GM21825 (cell line): Measurements from ENCODE around the gene STAG3.
"Not testable (repeated sequence)": the region's sequence is repeated elsewhere in the genome, so short reads cannot be mapped to it uniquely, and the experiment has no call there.

Source experiments
- ATAC-seq: cut with Tn5 transposase; IDR thresholded peaks from one replicate; pipeline ENCODE4 v1.9.1; 2021; ENCODE audit warnings: mild to moderate bottlenecking, moderate library complexity; ENCODE audit not compliant: unreplicated experiment

The STAG3 gene

DNA sequence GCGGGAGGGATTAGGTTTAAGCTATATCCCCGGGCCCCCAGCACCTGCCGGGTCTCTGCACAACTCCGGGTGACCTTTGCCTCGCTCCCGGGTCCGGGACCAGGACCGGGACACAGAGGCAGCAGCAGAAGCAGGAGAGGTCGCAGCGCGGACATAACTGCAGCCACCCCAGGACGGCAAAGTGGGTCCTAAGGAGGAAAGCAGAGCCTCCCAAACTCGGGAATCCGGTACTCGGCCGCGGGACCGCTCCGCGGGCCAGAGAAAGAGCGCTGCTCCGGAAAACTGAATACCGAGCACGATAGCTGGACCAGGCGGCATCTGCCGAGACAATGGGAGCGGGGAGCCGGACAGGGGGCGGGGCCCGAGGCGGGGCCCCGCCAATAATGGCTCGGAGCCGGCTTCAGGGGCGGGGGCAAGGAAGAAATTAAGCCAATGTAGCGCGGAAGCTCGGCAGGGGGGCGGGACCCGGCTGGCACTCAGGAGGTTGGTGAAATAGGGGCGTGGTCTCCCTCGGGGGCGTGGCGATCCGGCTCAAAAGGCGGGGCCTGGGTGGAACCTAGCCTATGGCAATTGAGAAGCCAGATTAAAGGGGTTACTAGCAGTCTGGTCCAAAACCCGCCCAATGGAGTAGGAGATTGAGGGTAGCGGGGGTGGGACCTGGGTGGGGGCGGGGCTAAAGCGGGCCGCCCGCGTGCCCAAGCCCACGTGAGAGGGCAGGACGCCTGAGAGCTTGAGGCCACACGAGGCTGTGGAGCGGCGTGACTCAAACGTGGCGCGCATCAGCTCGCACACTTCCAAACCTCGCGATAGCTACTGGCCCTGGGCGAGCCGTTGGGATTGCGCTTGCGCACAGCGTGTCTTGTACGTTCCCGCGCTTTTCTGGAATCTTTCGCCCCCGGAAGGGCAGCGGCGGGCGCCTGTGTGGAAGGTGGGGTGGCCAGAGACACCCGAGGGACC lies at the start of gene STAG3, which contains the start of gene GPC2:
TSS of gene STAG3 (plus strand) at position 874 of the 957 bp plus-strand sequence. CDS start 2,639 bp downstream, outside the sequence.
TSS of gene GPC2 (minus strand) at position 337 of the 957 bp plus-strand sequence. CDS start at position 155, 182 bp downstream.
- ATAC-seq = peak; percentile 87

- no peak for ATAC-seq
Measured at GRCh38 chr7:100128637-100128963, 49.1 kb upstream of the STAG3 start.

DNA sequence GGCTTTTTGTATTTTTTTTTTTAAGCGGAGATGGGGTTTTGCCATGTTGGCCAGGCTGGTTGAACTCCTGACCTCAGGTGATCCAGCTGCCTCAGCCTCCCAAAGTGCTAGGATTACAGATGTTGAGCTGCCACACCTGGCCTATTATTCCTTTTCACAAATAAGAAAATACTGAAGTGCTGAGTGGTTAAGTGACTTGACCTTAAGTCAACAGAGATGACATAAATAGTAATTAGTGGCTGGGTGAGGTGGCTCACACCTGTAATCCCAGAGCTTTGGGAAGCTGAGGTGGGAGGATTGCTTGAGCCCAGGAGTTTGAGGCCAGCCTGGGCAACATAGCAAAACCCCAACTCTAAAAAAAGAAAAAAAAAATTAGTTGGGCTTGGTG lies 47.5 kb upstream of the STAG3 start:
- not testable (repeated sequence) for ATAC-seq

DNA sequence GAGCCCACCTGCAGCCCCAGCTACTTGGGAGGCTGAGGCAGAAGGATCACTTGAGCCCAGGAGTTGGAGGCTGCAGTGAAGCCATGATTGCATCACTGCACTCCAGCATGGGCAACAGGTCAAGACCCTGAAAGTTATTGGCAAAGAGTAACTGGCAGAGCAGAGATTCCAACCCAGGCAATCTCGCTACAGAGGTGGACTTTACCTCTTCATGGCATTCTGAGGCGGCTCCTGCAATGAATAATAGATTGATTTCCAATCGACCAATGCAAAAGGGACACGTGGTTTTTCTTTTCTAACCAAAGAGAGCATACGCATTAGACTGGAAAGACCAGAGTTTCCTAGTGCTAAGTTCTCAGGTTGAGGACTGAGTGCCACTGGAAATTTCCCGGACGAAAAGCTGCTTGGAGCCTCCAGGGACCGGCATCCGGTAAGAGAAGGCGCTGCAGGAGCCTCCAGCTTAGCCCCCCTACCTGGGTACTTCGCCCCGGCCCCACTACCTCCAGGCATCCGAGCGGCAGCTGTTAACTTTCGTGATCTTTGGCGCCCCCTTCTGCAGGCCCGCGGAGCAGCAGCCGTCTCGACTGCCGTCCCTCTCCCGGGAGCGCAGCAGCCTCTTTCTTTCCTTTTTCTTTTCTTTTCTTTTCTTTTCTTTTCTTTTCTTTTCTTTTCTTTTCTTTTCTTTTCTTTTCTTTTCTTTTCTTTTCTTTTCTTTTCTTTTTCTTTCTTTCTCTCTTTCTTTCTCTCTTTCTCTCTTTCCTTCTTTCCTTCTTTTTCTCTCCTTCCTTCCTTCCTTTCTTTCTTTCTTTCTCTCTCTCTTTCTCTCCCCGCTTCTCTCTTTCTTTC lies 46.9 kb upstream of the STAG3 start:
- no peak for ATAC-seq

DNA sequence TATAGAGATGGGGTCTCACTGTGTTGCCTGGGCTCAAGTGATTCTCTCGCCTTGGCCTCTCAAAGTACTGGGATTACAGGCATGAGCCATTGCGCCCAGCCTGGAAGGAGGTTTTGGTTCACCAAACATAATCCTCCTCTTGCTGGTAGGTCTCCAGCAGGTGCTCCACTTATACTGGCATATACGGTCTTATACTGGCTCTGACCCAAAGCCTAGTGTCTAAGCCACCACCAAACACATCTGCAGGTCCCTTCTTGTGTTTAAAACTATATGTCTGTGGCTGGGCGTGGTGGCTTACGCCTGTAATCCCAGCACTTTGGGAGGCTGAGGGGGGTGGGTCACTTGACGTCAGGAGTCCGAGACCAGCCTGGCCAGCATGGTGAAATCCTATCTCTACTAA lies 45.6 kb upstream of the STAG3 start:
- ATAC-seq = no peak

DNA sequence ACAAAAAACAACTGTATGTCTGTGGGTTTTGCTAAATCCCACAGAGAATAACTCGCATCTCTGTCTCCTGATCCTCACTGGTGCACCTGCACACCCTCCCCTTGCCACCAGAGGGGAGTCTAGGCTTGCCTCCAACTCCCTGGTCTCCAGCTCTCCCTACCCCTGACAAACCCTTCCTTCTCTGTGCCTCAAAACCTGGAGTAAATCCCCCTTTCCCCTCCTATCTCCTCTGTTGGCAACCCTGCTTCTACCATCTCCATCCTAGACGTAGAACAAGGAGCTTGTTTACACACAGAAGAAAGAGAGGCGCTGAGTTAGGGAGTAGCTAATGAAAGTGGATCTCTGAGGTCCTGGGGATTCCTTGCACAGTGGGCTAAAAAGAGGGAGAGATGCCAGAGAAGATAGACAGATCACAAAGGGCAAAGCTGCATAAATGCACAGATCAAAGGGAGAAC lies 45.0 kb upstream of the STAG3 start:
- ATAC-seq = no peak

DNA sequence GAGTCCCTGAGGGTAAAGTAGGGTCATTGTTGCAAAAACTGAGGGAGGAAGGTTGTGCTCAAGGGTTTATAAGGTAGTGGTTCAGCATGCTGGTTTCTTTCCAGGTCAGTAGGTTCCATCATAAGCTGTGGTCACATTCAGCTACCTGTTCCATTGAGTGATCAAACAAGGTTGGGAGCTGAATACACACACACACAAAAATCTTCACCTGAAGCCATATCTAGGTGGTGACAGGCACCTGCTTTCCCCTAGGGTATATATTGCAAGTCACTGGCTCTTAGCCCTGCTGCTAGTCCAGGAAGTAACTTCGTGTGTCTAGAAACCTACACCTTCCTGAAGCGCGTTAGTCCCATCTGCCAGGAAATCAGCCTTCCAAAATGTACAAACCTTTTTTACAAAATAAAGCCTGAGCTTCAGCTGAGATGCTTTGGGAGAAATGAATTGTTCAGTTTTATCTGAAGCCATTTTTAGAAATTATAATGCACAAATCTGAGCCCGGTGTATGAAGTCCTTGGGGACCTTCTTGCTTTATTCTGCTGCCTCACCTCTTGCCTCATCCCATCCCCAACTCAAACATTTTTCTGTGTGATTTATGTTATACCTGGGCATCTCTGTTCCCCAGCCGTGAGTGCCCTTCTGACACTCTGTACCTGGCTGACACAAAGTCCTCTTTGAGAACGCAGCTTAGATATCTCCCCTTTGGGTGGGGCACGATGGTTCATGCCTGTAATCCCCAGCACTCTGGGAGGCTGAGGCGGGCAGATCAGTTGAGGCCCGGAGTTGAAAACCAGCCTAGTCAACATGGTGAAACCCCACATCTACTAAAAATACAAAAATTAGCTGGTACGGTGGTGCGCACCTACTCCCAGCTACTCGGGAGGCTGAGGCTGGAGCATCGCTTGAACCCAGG lies 39.6 kb upstream of the STAG3 start:
- no peak for ATAC-seq

DNA sequence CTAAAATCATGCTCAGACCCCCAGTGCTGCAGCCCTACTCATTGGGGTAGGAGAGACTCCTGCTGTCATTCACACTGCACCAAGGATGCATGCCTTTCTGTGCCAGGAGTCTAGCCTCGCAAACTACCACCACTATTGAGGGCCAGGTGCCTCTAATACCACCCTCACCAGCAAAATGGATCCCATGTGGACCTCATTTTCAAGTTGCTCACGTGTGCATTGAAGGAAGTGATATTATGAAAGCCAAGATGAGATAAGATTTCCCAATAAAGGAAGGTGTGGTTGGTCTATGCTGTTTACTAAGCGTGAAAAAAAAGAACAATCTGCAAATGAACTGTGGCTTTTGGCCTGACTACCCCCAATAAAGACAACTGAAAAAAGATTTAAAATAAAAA lies 36.2 kb upstream of the STAG3 start:
- ATAC-seq = no peak

GRCh38 chr7:100142461-100142860 lies 35.3 kb upstream of the STAG3 start:
- ATAC-seq = no peak

- ATAC-seq = not testable (repeated sequence)
Measured at GRCh38 chr7:100146350-100146749, 31.4 kb upstream of the STAG3 start.

DNA sequence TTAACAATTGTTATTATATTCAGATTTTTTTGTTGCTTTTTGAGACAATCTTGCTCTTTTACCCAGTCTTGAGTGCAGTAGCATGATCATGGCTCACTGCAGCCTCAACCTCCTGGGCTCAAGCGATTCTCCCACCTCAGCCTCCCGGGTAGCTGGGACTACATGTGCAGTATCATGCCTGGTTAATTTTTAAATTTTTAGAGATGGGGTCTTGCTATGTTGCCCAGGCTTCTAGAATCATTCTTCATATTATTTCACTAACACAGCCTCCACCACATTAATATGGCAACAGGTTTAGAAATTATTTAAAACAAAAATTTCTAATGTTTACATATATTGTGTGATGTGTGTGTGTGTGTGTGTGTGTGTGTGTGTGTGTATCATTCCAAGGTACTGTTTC lies 30.4 kb upstream of the STAG3 start:
- ATAC-seq = no peak

DNA sequence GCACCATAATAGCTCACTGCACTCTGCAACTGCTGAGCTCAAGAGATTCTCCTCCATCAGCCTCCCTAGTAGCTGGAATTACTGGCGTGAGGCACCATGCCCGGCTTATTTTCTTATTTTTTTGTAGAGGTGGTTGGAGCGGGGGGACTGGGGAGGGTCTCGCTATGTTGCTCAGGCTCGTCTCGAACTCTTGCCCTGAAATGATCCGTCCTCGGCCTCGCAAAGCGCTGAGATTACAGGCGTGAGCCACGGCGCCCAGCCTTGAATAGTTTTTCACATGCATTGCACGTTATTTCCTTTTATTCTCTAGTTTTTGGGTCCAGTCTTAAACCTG lies 29.5 kb upstream of the STAG3 start:
- no peak for ATAC-seq

DNA sequence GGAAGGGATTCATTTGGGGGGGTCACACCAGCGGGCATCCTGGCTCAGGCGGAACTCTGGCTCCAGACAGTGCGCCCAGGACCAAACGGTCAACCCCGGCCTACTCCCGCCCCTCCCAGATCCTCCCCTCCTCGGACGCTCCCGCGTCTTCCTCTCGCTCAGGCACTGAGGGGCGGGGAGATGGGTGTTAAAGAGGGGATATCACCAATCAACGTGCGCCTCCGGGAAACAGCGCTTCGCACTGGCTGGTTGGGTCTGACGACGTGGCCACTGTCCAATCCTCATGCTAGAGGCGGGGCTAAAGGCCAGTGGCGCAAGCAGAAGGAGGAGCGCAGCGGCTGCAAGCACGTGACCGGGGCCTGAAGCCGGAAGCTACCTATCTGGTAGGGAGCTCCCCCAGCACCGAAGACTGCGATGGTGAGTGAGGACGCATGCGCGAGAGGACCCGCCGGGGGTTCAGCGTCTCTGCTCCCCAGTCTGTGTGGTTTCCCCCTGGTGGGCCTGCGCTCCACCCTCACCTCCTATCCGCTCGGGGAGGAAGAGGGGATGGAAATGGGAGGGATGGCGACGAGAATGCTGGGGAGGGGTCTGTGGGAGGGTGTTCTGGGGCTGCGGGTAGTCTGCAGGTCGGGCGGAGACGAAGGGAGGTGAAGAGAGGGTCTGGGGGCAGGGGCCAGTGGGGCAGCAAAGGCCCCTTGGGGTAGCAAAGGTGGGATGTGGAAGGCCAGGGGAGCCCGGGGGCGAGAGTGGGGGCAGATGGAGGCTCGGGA lies 29.0 kb upstream of the STAG3 start, which contains the start of gene LAMTOR4:
TSS of gene LAMTOR4 (plus strand) at position 360 of the 770 bp plus-strand sequence. CDS start at position 415, 55 bp downstream.
- ATAC-seq = peak; percentile 97

- ATAC-seq = no peak
Measured at GRCh38 chr7:100152404-100152803, 25.3 kb upstream of the STAG3 start.

DNA sequence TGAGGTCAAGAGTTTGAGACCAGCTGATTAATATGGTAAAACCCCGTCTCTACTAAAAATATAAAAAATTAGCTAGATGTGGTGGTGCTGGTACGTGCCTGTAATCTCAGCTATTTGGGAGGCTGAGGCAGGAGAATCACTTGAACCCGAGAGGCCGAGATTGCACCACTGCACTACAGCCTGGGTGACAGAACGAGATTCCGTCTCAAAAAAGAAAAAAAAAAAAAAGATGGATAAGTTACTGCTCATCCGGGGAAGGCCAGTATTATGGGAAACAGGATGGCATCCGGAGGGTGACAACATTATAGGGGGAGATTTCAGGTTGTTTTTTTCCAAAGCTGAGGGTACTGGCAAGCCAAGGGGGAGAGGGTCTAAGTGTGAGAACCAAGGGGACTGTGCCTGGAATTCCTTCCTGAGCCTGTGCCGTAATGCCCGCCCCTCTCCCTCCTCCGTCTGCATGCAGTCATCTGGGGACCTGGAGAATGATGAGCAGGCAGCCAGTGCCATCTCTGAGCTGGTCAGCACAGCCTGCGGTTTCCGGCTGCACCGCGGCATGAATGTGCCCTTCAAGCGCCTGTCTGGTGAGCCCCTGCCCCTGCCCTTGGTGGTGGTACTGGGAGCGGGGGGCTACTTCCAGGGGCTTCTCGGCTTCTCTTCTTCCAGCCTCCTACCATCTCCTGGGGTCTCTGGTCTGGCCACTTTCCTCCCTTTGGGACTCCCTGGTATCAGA lies 24.6 kb upstream of the STAG3 start:
- no peak for ATAC-seq

DNA sequence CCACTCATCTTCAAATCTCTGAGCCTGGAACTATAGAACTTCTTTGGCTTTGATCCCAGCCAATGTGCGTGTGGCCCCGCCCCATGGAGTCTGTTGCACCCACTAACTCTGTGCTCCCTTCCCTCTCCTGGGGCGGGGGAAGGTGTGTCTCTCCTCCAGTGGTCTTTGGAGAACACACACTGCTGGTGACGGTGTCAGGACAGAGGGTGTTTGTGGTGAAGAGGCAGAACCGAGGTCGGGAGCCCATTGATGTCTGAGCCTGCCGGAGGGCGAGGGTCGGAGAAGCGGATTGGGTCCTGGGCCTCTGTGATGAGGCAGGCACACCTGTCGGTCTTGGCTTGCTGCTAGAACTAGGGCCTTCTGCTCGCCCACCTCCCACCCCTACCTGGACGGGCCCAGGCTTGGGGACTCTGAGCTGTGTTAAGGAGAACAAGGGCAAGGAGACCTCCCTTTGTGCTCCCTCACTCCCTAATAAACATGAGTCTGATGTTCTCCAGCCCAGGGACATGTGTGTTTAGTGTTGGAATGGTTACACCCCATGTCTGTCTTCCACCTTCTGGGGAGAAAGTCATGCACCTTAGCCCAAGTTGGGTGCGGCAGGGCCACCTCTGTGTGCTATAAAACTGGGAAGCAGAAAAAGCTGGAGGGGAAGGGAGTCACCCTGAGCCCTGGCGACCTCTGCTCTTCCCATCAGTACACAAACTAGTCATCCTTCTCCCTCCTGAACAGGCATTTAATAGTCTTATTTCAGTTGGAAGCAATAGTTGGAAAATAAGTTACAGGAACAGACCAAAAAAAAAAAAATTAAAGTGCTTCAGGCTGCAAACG lies 23.8 kb upstream of the STAG3 start:
- no peak for ATAC-seq

DNA sequence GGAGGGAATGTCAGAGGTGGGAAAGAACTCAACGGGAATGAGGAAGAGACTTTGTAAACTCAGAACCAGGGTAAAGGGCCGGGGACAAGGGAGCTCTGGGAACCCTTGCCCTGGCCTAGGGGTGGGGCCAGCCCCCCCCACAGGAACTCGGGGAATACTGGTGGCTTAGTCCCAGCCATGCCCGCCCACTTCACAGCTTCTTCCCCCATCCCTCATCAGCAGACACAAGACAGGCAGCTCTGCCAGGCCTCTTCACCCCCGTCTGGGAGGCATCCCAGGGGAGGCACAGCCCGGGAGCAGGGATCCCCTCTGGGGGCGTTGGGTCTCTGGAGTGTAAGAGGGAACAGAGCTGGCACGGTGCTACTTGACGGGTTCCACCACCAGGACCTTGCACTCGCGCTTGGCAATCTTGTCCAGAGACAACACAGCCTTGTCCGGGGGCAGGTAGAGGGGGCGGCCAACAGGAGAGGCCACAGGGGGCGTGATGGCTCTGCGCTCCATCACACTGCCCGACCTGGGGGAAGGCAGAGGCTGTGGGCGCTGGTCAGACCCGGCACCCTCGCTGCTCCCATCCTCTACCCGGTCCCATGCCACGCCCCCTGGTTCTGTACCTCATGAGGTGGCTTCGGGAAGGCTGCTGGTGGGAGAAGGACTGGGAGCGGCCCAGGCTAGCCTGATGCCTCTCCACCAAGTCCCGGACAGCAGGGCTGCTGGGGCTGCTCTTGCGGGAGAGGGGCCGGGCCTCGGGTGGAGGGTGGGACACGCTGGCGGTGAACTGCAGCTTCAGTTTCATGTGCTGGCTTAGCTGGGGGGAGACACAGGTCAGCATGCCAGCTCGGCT lies 22.8 kb upstream of the STAG3 start:
- ATAC-seq = no peak
